SK-N-SH treated with all-trans-retinoic acid at 6 μM for 48 hours (cell line): ENCODE measurements around the gene CD40.

ENCODE experiments used
- ARNTL ChIP-seq: fragments of 450-650 bp; formaldehyde crosslinking; IDR thresholded peaks from 2 replicates; pipeline ENCODE4 v1.5.0; 2020; ENCODE audit warnings: low read depth, mild to moderate bottlenecking, moderate library complexity, borderline replicate concordance
- BACH2 ChIP-seq: fragments of 250-450 bp; sonication (Bioruptor Pico); IDR thresholded peaks from 2 replicates; pipeline ENCODE4 v1.9.0; 2021; ENCODE audit warnings: mild to moderate bottlenecking, borderline replicate concordance
- ESRRG ChIP-seq: fragments of 250-450 bp; sonication (Bioruptor Pico); IDR thresholded peaks from 2 replicates; pipeline ENCODE4 v1.6.1; 2021; ENCODE audit warnings: mild to moderate bottlenecking
- GLIS3 ChIP-seq: fragments of 250-450 bp; sonication (Bioruptor Pico); IDR thresholded peaks from 2 replicates; pipeline ENCODE4 v1.5.0; 2020; ENCODE audit warnings: mild to moderate bottlenecking, moderate library complexity
- OSR1 ChIP-seq: fragments of 250-450 bp; sonication (Bioruptor Pico); IDR thresholded peaks from 2 replicates; pipeline ENCODE4 v1.8.0; 2022; ENCODE audit warnings: moderate library complexity, mild to moderate bottlenecking, inconsistent platforms
- TOX ChIP-seq: fragments of 250-450 bp; sonication (Bioruptor Pico); IDR thresholded peaks from 2 replicates; pipeline ENCODE4 v1.8.0; 2021; ENCODE audit warnings: mild to moderate bottlenecking, moderate library complexity, borderline replicate concordance
- ZC3H10 ChIP-seq: fragments of 250-450 bp; sonication (Bioruptor Pico); IDR thresholded peaks from 2 replicates; pipeline ENCODE4 v1.5.1; 2021; ENCODE audit warnings: mild to moderate bottlenecking, moderate library complexity
- ZFP3 ChIP-seq: fragments of 250-450 bp; sonication (Bioruptor Pico); IDR thresholded peaks from 2 replicates; pipeline ENCODE4 v1.5.0; 2020; ENCODE audit warnings: mild to moderate bottlenecking, moderate library complexity
- ZFP30 ChIP-seq: fragments of 450-650 bp; formaldehyde crosslinking; IDR thresholded peaks from 2 replicates; pipeline ENCODE4 v1.5.0; 2022; ENCODE audit warnings: mild to moderate bottlenecking, moderate library complexity
- ZNF8 ChIP-seq: fragments of 450-650 bp; formaldehyde crosslinking; IDR thresholded peaks from 2 replicates; pipeline ENCODE4 v1.5.0; 2020; ENCODE audit warnings: mild to moderate bottlenecking, moderate library complexity
- TF ChIP-seq, protein P1 (sequence below): fragments of 250-450 bp; sonication (Bioruptor Pico); IDR thresholded peaks from 2 replicates; pipeline ENCODE4 v1.8.0; 2020; ENCODE audit warnings: mild to moderate bottlenecking, moderate library complexity, borderline replicate concordance
- TF ChIP-seq, protein P2 (sequence below): fragments of 250-450 bp; sonication (Bioruptor Pico); IDR thresholded peaks from 2 replicates; pipeline ENCODE4 v1.5.1; 2020; ENCODE audit warnings: low read depth, mild to moderate bottlenecking, moderate library complexity
- TF ChIP-seq, protein P3 (sequence below): fragments of 250-450 bp; sonication (Bioruptor Pico); IDR thresholded peaks from 2 replicates; pipeline ENCODE4 v1.8.0; 2021; ENCODE audit warnings: low read depth, mild to moderate bottlenecking, moderate library complexity, borderline replicate concordance

DNA sequence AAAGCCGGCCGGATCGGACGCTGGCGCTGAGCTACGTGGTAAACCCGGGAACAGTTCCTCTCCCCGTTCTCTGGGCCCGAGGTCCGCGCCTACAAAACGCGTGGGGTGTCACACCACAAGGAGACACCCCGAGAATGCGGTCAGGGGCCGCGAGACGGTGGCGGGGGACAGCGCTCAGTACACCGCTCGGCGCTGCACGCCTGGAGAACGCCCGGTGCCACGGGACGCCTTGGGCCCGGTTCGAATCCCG is 29.0 kb upstream of the CD40 start:
- TF ChIP-seq ARNTL: no peak
- TF ChIP-seq, protein P1, sequence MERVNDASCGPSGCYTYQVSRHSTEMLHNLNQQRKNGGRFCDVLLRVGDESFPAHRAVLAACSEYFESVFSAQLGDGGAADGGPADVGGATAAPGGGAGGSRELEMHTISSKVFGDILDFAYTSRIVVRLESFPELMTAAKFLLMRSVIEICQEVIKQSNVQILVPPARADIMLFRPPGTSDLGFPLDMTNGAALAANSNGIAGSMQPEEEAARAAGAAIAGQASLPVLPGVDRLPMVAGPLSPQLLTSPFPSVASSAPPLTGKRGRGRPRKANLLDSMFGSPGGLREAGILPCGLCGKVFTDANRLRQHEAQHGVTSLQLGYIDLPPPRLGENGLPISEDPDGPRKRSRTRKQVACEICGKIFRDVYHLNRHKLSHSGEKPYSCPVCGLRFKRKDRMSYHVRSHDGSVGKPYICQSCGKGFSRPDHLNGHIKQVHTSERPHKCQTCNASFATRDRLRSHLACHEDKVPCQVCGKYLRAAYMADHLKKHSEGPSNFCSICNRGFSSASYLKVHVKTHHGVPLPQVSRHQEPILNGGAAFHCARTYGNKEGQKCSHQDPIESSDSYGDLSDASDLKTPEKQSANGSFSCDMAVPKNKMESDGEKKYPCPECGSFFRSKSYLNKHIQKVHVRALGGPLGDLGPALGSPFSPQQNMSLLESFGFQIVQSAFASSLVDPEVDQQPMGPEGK (CRISPR knock-in tag): no peak
- no peak for TF ChIP-seq BACH2 (CRISPR knock-in tag)
- TF ChIP-seq ESRRG: no peak
- no peak for TF ChIP-seq ZFP3 (CRISPR knock-in tag)
- TF ChIP-seq, protein P2, sequence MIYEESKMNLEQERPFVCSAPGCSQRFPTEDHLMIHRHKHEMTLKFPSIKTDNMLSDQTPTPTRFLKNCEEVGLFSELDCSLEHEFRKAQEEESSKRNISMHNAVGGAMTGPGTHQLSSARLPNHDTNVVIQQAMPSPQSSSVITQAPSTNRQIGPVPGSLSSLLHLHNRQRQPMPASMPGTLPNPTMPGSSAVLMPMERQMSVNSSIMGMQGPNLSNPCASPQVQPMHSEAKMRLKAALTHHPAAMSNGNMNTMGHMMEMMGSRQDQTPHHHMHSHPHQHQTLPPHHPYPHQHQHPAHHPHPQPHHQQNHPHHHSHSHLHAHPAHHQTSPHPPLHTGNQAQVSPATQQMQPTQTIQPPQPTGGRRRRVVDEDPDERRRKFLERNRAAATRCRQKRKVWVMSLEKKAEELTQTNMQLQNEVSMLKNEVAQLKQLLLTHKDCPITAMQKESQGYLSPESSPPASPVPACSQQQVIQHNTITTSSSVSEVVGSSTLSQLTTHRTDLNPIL: no peak
- no peak for TF ChIP-seq OSR1 (CRISPR knock-in tag)
- no peak for TF ChIP-seq ZFP30 (CRISPR knock-in tag)
- TF ChIP-seq GLIS3 (CRISPR knock-in tag): no peak
- no peak for TF ChIP-seq ZNF8
- TF ChIP-seq, protein P3, sequence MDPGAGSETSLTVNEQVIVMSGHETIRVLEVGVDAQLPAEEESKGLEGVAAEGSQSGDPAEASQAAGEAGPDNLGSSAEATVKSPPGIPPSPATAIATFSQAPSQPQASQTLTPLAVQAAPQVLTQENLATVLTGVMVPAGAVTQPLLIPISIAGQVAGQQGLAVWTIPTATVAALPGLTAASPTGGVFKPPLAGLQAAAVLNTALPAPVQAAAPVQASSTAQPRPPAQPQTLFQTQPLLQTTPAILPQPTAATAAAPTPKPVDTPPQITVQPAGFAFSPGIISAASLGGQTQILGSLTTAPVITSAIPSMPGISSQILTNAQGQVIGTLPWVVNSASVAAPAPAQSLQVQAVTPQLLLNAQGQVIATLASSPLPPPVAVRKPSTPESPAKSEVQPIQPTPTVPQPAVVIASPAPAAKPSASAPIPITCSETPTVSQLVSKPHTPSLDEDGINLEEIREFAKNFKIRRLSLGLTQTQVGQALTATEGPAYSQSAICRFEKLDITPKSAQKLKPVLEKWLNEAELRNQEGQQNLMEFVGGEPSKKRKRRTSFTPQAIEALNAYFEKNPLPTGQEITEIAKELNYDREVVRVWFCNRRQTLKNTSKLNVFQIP (CRISPR knock-in tag): no peak
- no peak for TF ChIP-seq ZC3H10 (CRISPR knock-in tag)
- TF ChIP-seq TOX (CRISPR knock-in tag): no peak
